KMS-11 (cell line): ENCODE results near the gene CRB2.

ENCODE experiments used
- H2AFZ ChIP-seq: fragments of 200-600 bp; sonication (generic); 2 replicates; pipeline ENCODE4 v1.6.1; 2016; ENCODE audit warnings: antibody characterized with exemption, mixed run types, low read depth
- H3K27ac ChIP-seq: fragments of 200-600 bp; sonication (generic); 2 replicates; pipeline ENCODE4 v1.6.1; 2016; ENCODE audit warnings: mild to moderate bottlenecking, mixed run types
- H3K27me3 ChIP-seq: fragments of 200-600 bp; sonication (generic); 2 replicates; pipeline ENCODE4 v1.6.1; 2017; ENCODE audit warnings: mild to moderate bottlenecking, low read depth, mixed run types, moderate library complexity; ENCODE audit not compliant: insufficient read depth
- H3K36me3 ChIP-seq: fragments of 200-600 bp; sonication (generic); 2 replicates; pipeline ENCODE4 v1.6.1; 2017; ENCODE audit warnings: mild to moderate bottlenecking, mixed run types; ENCODE audit not compliant: insufficient read depth
- H3K4me1 ChIP-seq: fragments of 200-600 bp; sonication (generic); 2 replicates; pipeline ENCODE4 v1.6.1; 2016; ENCODE audit warnings: mild to moderate bottlenecking, low read depth, mixed run types; ENCODE audit not compliant: poor library complexity, severe bottlenecking
- H3K4me2 ChIP-seq: fragments of 200-600 bp; sonication (generic); 2 replicates; pipeline ENCODE4 v1.7.0; 2016; ENCODE audit warnings: mild to moderate bottlenecking, mixed run types
- H3K4me3 ChIP-seq: fragments of 200-600 bp; sonication (generic); IDR thresholded peaks from 2 replicates; pipeline ENCODE4 v1.6.1; 2017; ENCODE audit warnings: low read depth, low read length, mixed read lengths; ENCODE audit not compliant: insufficient read depth
- H3K79me2 ChIP-seq: fragments of 200-600 bp; sonication (generic); 2 replicates; pipeline ENCODE4 v1.6.1; 2016; ENCODE audit warnings: low read depth, mixed run types; ENCODE audit not compliant: insufficient read depth
- H3K9ac ChIP-seq: fragments of 200-600 bp; sonication (generic); 2 replicates; pipeline ENCODE4 v1.6.1; 2016; ENCODE audit warnings: mild to moderate bottlenecking, mixed run types
- H4K20me1 ChIP-seq: fragments of 200-600 bp; sonication (generic); 2 replicates; pipeline ENCODE4 v1.6.1; 2016; ENCODE audit warnings: mild to moderate bottlenecking, mixed run types; ENCODE audit not compliant: insufficient read depth
- CTCF ChIP-seq: fragments of 200-600 bp; sonication (generic); conservative IDR thresholded peaks from 2 replicates; pipeline ENCODE4 v1.6.1; 2017; ENCODE audit warnings: low read depth, mild to moderate bottlenecking, antibody characterized with exemption, low read length, moderate library complexity, mixed read lengths

CRB2 gene

DNA sequence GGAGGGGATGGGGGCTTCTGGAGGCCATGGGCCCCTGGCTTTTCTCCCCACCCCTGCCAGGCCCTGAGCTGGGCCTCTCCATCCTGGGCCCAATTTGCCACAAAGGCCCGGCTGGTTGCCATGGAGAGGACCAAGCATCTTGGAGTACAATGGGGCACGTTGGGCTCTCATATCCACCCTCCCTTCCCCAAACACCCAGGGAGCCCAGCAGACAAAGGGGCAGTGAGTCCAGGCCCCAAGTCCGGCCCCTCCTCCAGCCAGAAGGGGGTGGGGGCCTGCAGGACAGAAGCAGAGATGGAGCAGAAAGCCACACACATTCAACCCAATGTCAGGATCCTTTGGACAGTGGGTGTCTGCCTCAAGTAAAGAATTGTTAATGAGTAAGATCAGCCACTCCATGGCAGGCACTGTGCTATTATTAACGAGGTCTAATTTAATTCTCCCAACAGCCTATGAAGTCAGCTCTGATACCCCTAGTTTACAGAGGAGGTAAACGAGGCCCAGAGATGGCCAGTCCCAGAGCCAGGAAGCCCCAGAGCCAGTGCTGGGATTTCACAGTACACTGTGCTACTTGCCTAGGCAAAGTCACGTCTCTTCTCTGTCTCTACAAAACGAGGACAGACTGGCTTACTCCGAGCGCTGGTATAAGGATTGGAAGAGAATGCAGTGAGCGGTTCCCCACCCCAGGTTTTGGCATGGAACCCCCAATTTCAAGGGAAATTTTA, 2.3 kb downstream of the CRB2 start:
- no peaks in the 10 kb centered on the region; the same call in 1 of the 2 replicates for H3K27me3 ChIP-seq
- no peaks in the 10 kb centered on the region for H4K20me1 ChIP-seq
- peaks cover 27% of the 10 kb centered on the region for H3K4me1 ChIP-seq
- H3K79me2 ChIP-seq, result no peaks in the 10 kb centered on the region
- H2AFZ ChIP-seq, result no peak overlapping the region
- H3K4me2 ChIP-seq, result no peak overlapping the region
- TF ChIP-seq CTCF, result no peak
- H3K36me3 ChIP-seq, result no peaks in the 10 kb centered on the region
- no peak overlapping the region for H3K9ac ChIP-seq
- no peak overlapping the region for H3K27ac ChIP-seq
- H3K4me3 ChIP-seq, result no peak overlapping the region

DNA sequence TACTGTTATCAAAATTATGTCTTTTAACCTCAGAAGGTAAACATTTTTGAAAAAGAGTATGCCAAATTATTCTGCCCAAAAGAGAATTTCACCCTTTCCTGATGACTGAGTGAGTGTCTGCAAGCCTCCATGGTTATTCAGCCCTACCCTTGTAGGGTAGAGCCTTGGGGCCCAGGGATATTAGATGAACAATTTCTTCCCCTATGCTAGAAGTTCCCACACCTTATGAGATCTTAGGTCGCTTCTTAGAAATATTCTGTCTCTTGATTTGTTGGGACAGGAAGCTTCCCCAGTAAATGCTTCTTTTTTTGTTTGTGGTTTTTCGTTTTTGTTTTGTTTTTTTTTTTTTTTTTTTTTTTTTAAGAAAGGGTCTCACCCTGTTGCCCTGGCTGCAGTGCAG, 3.1 kb downstream of the CRB2 start:
- Histone ChIP-seq H3K27ac (no peak overlapping the region), H3K27me3 (no peaks in the 10 kb centered on the region; the same call in 1 of the 2 replicates), H2AFZ (no peak overlapping the region), H4K20me1 (no peaks in the 10 kb centered on the region), H3K79me2 (no peaks in the 10 kb centered on the region), H3K9ac (no peak overlapping the region), H3K4me3 (no peak overlapping the region), H3K4me2 (no peak overlapping the region), H3K4me1 (peaks cover 24% of the 10 kb centered on the region), H3K36me3 (no peaks in the 10 kb centered on the region)
- no peak for TF ChIP-seq CTCF

GRCh38 chr9:123359546-123359945, 3.5 kb downstream of the CRB2 start:
- H3K4me1 ChIP-seq, result peaks cover 20% of the 10 kb centered on the region
- H4K20me1 ChIP-seq, result no peaks in the 10 kb centered on the region
- no peak overlapping the region for H2AFZ ChIP-seq
- H3K27ac ChIP-seq, result no peak overlapping the region
- no peak overlapping the region for H3K4me3 ChIP-seq
- H3K9ac ChIP-seq, result no peak overlapping the region
- H3K36me3 ChIP-seq, result no peaks in the 10 kb centered on the region
- no peak for TF ChIP-seq CTCF
- H3K27me3 ChIP-seq, result no peaks in the 10 kb centered on the region; the same call in 1 of the 2 replicates
- H3K79me2 ChIP-seq, result no peaks in the 10 kb centered on the region
- no peak overlapping the region; the same call in 1 of the 2 replicates for H3K4me2 ChIP-seq

DNA sequence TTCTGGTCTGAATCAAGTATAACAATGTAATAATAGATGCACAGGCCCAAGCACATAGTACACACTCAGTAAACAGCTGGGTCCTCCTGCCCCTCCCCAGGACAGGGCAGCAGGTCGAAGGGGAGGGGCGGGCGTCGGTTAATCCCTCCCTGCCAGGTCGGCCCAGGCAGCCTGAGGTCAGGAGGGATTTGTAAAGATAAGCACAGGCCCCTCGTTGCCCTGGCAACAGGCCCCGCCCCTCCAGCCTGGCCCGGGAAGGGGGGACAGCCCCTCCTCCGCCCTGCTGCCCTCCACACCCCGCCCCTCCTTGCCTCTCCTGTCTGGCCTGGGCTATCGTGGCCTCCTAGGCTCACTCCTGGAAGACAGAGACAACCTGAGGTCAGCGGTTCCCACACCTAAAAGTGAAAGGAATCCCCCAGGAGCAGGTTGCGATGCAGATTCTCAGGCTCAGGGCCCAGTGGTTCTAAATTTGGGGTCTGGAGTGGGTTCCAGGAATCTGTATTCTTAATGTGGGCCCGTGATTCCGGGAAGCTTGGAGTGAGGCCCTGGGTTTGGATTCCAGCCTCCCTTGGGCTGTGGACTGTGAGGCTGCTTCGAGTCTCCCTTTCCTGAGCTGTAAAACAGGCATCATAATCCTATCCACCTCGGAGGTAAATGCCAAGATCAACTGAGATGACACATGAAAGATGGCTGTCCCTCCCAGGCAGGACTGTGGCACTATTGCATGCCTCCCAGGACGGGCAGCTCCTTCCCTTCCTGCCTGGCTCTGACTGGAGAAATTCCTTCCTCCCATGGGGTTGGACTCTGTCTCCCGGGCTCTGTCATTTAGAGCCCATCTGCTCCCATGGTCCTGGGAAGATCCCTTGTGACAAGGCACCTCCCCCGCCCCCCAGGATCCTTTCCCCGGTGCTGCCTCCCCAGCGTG, 4.4 kb downstream of the CRB2 start:
- no peak overlapping the region for H3K9ac ChIP-seq
- H3K4me2 ChIP-seq, result no peak overlapping the region; the same call in 1 of the 2 replicates
- H2AFZ ChIP-seq, result no peak overlapping the region
- no peaks in the 10 kb centered on the region for H3K36me3 ChIP-seq
- no peaks in the 10 kb centered on the region for H4K20me1 ChIP-seq
- no peak for TF ChIP-seq CTCF
- no peak overlapping the region for H3K27ac ChIP-seq
- H3K27me3 ChIP-seq, result no peaks in the 10 kb centered on the region; the same call in 1 of the 2 replicates
- H3K79me2 ChIP-seq, result no peaks in the 10 kb centered on the region
- no peak overlapping the region for H3K4me3 ChIP-seq
- peaks cover 16% of the 10 kb centered on the region for H3K4me1 ChIP-seq
